K562 treated with DMSO at 1 percent for 48 hours (cell line): ENCODE measurements around the gene U2AF1L4. TPM values are rescaled to one million over a fixed set of nuclear protein-coding genes. Genes with fewer than 3 reads are reported as not detected.

Experiments
- total RNA-seq: library from RNA; unstranded; fragments of 300-600 nt; gene quantifications from 2 replicates; pipeline ENCODE4 v1.2.3, GENCODE V29; 2022; ENCODE audit warnings: low replicate concordance; ENCODE audit errors: extremely low read depth

The U2AF1L4 gene, protein sequence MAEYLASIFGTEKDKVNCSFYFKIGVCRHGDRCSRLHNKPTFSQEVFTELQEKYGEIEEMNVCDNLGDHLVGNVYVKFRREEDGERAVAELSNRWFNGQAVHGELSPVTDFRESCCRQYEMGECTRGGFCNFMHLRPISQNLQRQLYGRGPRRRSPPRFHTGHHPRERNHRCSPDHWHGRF
- not detected in 2 replicates for total RNA-seq

GRCh38 chr19:35745328-35746086, at the start of gene U2AF1L4, which contains the start of gene PSENEN:
U2AF1L4 (minus strand) TSS chr19:35745418; CDS start chr19:35745391, 27 bp downstream.
PSENEN (plus strand) TSS chr19:35745651; CDS start chr19:35745931, 280 bp downstream.

GRCh38 chr19:35775298-35776101, 30.3 kb upstream of the U2AF1L4 start, which contains the start of gene ARHGAP33:
ARHGAP33 (plus strand) TSS chr19:35775564; CDS start chr19:35775659, 95 bp downstream.

GRCh38 chr19:35757749-35758608, 12.8 kb upstream of the U2AF1L4 start, which contains the start of gene PROSER3:
PROSER3 (plus strand) TSS chr19:35758176; CDS start chr19:35758216, 40 bp downstream.

GRCh38 chr19:35756377-35757230, 11.4 kb upstream of the U2AF1L4 start, which contains the start of gene HSPB6:
HSPB6 (minus strand) TSS chr19:35757029; CDS start chr19:35757008, 21 bp downstream.

GRCh38 chr19:35748106-35749020, 3.1 kb upstream of the U2AF1L4 start, which contains the start of gene LIN37:
LIN37 (plus strand) TSS chr19:35748576; CDS start chr19:35748725, 149 bp downstream.

GRCh38 chr19:35742121-35742724, 3.0 kb downstream of the U2AF1L4 start, which contains the start of gene IGFLR1:
IGFLR1 (minus strand) TSS chr19:35742452; CDS start chr19:35741180, 1,272 bp downstream.

GRCh38 chr19:35717665-35718344, 27.4 kb downstream of the U2AF1L4 start, which contains the start of gene KMT2B:
KMT2B (plus strand) TSS chr19:35718003; CDS start chr19:35718019, 16 bp downstream.

GRCh38 chr19:35704218-35704617, 41.0 kb downstream of the U2AF1L4 start, which contains the start of gene ZBTB32:
ZBTB32 (plus strand) TSS chr19:35704558; CDS start chr19:35714627, 10,069 bp downstream.

Other genes with a start within 250 kb of the U2AF1L4 start
- gene DMKN, start 231.8 kb downstream of the U2AF1L4 start, total RNA-seq = not detected in 2 replicates
- not detected in 2 replicates for gene SBSN, start 217.1 kb downstream of the U2AF1L4 start, total RNA-seq
- not detected in 2 replicates for gene GAPDHS, start 212.0 kb downstream of the U2AF1L4 start, total RNA-seq
- gene TMEM147, start 199.8 kb downstream of the U2AF1L4 start, total RNA-seq = not detected in 2 replicates
- not detected in 2 replicates for gene ATP4A, start 181.8 kb downstream of the U2AF1L4 start, total RNA-seq
- not detected in 2 replicates for gene PMIS2, start 159.2 kb downstream of the U2AF1L4 start, total RNA-seq
- not detected in 2 replicates for gene HAUS5, start 132.7 kb downstream of the U2AF1L4 start, total RNA-seq
- gene RBM42, start 116.4 kb downstream of the U2AF1L4 start, total RNA-seq = not detected in 2 replicates
- gene ETV2, start 103.7 kb downstream of the U2AF1L4 start, total RNA-seq = not detected in 2 replicates
- not detected in 2 replicates for gene COX6B1, start 97.1 kb downstream of the U2AF1L4 start, total RNA-seq
- gene UPK1A, start 78.9 kb downstream of the U2AF1L4 start, total RNA-seq = not detected in 2 replicates
- not detected in 2 replicates for gene ZBTB32, start 40.9 kb downstream of the U2AF1L4 start, total RNA-seq
- gene KMT2B, start 27.4 kb downstream of the U2AF1L4 start, total RNA-seq = 67.8 TPM in 1 of 2 replicates, not detected in the other
- gene IGFLR1, start 3.0 kb downstream of the U2AF1L4 start, total RNA-seq = not detected in 2 replicates
- gene PSENEN, start 233 bp upstream of the U2AF1L4 start, total RNA-seq = not detected in 2 replicates
- gene LIN37, start 3.2 kb upstream of the U2AF1L4 start, total RNA-seq = not detected in 2 replicates
- not detected in 2 replicates for gene HSPB6, start 11.6 kb upstream of the U2AF1L4 start, total RNA-seq
- not detected in 2 replicates for gene PROSER3, start 12.8 kb upstream of the U2AF1L4 start, total RNA-seq
- not detected in 2 replicates for gene ARHGAP33, start 30.1 kb upstream of the U2AF1L4 start, total RNA-seq
- gene PRODH2, start 67.4 kb upstream of the U2AF1L4 start, total RNA-seq = not detected in 2 replicates
- not detected in 2 replicates for gene NPHS1, start 107.1 kb upstream of the U2AF1L4 start, total RNA-seq
- gene KIRREL2, start 111.5 kb upstream of the U2AF1L4 start, total RNA-seq = not detected in 2 replicates
- gene APLP1, start 123.2 kb upstream of the U2AF1L4 start, total RNA-seq = not detected in 2 replicates
- not detected in 2 replicates for gene NFKBID, start 155.1 kb upstream of the U2AF1L4 start, total RNA-seq
- gene HCST, start 157.1 kb upstream of the U2AF1L4 start, total RNA-seq = not detected in 2 replicates
- not detected in 2 replicates for gene TYROBP, start 162.9 kb upstream of the U2AF1L4 start, total RNA-seq
- not detected in 2 replicates for gene LRFN3, start 191.0 kb upstream of the U2AF1L4 start, total RNA-seq
- not detected in 2 replicates for gene SDHAF1, start 249.8 kb upstream of the U2AF1L4 start, total RNA-seq